Loucy (cell line): Measurements from ENCODE around the gene TAS2R60.

Experiments
- H2AFZ ChIP-seq: fragments of 200-600 bp; sonication (generic); 2 replicates; pipeline ENCODE4 v1.6.0; 2016; ENCODE audit warnings: antibody characterized with exemption, mild to moderate bottlenecking, low read length, moderate library complexity
- H3F3A ChIP-seq: fragments of 200-600 bp; 2 replicates; pipeline ENCODE4 v1.6.0; 2016; ENCODE audit warnings: antibody characterized with exemption, low read depth, mild to moderate bottlenecking
- H3K27me3 ChIP-seq: fragments of 200-600 bp; sonication (generic); 2 replicates; pipeline ENCODE4 v1.6.1; 2014; ENCODE audit warnings: low read length, mild to moderate bottlenecking; ENCODE audit not compliant: insufficient read depth, poor library complexity, severe bottlenecking
- H3K36me3 ChIP-seq: fragments of 200-600 bp; sonication (generic); 2 replicates; pipeline ENCODE4 v1.6.1; 2016; ENCODE audit warnings: low read length; ENCODE audit not compliant: insufficient read depth
- H3K4me1 ChIP-seq: fragments of 200-600 bp; sonication (generic); 2 replicates; pipeline ENCODE4 v1.5.1; 2014; ENCODE audit warnings: low read length, mild to moderate bottlenecking; ENCODE audit not compliant: insufficient read depth, poor library complexity, severe bottlenecking
- H3K4me2 ChIP-seq: fragments of 200-600 bp; sonication (generic); 2 replicates; pipeline ENCODE4 v1.6.0; 2014; ENCODE audit warnings: antibody characterized with exemption, low read length, low read depth, mild to moderate bottlenecking; ENCODE audit not compliant: poor library complexity, severe bottlenecking
- H3K4me3 ChIP-seq: fragments of 200-600 bp; sonication (generic); 2 replicates; pipeline ENCODE4 v1.5.1; 2014; ENCODE audit warnings: low read length, mild to moderate bottlenecking, mixed read lengths; ENCODE audit not compliant: poor library complexity, severe bottlenecking
- H3K79me2 ChIP-seq: fragments of 200-600 bp; sonication (generic); 2 replicates; pipeline ENCODE4 v1.6.1; 2014; ENCODE audit warnings: low read length; ENCODE audit not compliant: insufficient read depth
- H3K9ac ChIP-seq: fragments of 200-600 bp; sonication (generic); 2 replicates; pipeline ENCODE4 v1.6.0; 2014; ENCODE audit warnings: mild to moderate bottlenecking, low read depth, low read length, moderate library complexity; ENCODE audit not compliant: poor library complexity, severe bottlenecking
- H3K9me2 ChIP-seq: fragments of 200-600 bp; sonication (generic); replicated peaks from 2 replicates; pipeline ENCODE4 v1.6.1; 2016; ENCODE audit warnings: low read depth, low read length, mixed read lengths
- H3K9me3 ChIP-seq: fragments of 200-600 bp; sonication (generic); 2 replicates; pipeline ENCODE4 v1.6.1; 2014; ENCODE audit warnings: mild to moderate bottlenecking, antibody characterized with exemption, low read length, low read depth; ENCODE audit not compliant: insufficient read depth
- H4K20me1 ChIP-seq: fragments of 200-600 bp; sonication (generic); 2 replicates; pipeline ENCODE4 v1.6.0; 2014; ENCODE audit warnings: antibody characterized with exemption, low read length, mild to moderate bottlenecking; ENCODE audit not compliant: insufficient read depth, poor library complexity, severe bottlenecking
- CTCF ChIP-seq: fragments of 200-600 bp; sonication (generic); conservative IDR thresholded peaks from 2 replicates; pipeline ENCODE4 v1.5.1; 2014; ENCODE audit warnings: mild to moderate bottlenecking, antibody characterized with exemption, low read length
- EZH2phosphoT487 ChIP-seq: fragments of 200-600 bp; IDR thresholded peaks from 2 replicates; pipeline ENCODE4 v1.6.1; 2018; ENCODE audit warnings: antibody characterized with exemption, mild to moderate bottlenecking, moderate library complexity, borderline replicate concordance

The TAS2R60 gene

GRCh38 chr7:143452495-143452894, 9.2 kb downstream of the TAS2R60 start:
- H3F3A ChIP-seq = no peaks in the 10 kb centered on the region
- H3K4me1 ChIP-seq = no peaks in the 10 kb centered on the region
- H4K20me1 ChIP-seq = no peaks in the 10 kb centered on the region
- no peaks in the 10 kb centered on the region for H3K9me3 ChIP-seq
- no peaks in the 10 kb centered on the region for H3K36me3 ChIP-seq
- H3K9ac ChIP-seq = no peak overlapping the region
- no peaks in the 10 kb centered on the region for H3K27me3 ChIP-seq
- H2AFZ ChIP-seq = no peak overlapping the region
- H3K4me3 ChIP-seq = no peak overlapping the region
- no peaks in the 10 kb centered on the region for H3K79me2 ChIP-seq
- H3K4me2 ChIP-seq = no peak overlapping the region
- TF ChIP-seq CTCF = no peak
- TF ChIP-seq EZH2phosphoT487 = no peak
- no peaks in the 10 kb centered on the region for H3K9me2 ChIP-seq

GRCh38 chr7:143454091-143454680, 10.9 kb downstream of the TAS2R60 start:
- no peak overlapping the region for H2AFZ ChIP-seq
- no peaks in the 10 kb centered on the region for H3K27me3 ChIP-seq
- H3K4me1 ChIP-seq = no peaks in the 10 kb centered on the region
- no peak overlapping the region for H3K4me3 ChIP-seq
- no peaks in the 10 kb centered on the region for H3F3A ChIP-seq
- TF ChIP-seq EZH2phosphoT487 (no peak), CTCF (no peak)
- H3K9ac ChIP-seq = no peak overlapping the region
- no peaks in the 10 kb centered on the region for H3K79me2 ChIP-seq
- no peaks in the 10 kb centered on the region for H4K20me1 ChIP-seq
- H3K36me3 ChIP-seq = no peaks in the 10 kb centered on the region
- H3K9me3 ChIP-seq = no peaks in the 10 kb centered on the region
- no peak overlapping the region for H3K4me2 ChIP-seq
- H3K9me2 ChIP-seq = no peaks in the 10 kb centered on the region

- no peak for TF ChIP-seq CTCF
- no peak for TF ChIP-seq EZH2phosphoT487
- Histone ChIP-seq H3K27me3 (no peaks in the 10 kb centered on the region), H3K4me1 (no peaks in the 10 kb centered on the region)
Measured at GRCh38 chr7:143455491-143455890, 12.2 kb downstream of the TAS2R60 start.

More at GRCh38 chr7:143455491-143455890, 12.2 kb downstream of the TAS2R60 start:
- Histone ChIP-seq H3K4me3 (no peak overlapping the region), H3K9me2 (no peaks in the 10 kb centered on the region), H3K36me3 (no peaks in the 10 kb centered on the region), H3K79me2 (no peaks in the 10 kb centered on the region), H2AFZ (no peak overlapping the region), H3K9ac (no peak overlapping the region), H3F3A (no peaks in the 10 kb centered on the region), H4K20me1 (no peaks in the 10 kb centered on the region), H3K9me3 (no peaks in the 10 kb centered on the region), H3K4me2 (no peak overlapping the region)
